ENCODE measurements around the gene COA4.
A peak's percentile ranks its signal among the peaks of the same experiment; 100 is the strongest.

The COA4 gene

GRCh38 chr11:73862986-73863385 lies 13.7 kb downstream of the COA4 start:
- DNase-seq = no peak

- no peak for DNase-seq
These were observed 16.4 kb downstream of the COA4 start for GRCh38 chr11:73860202-73860601.

GRCh38 chr11:73859671-73860070 lies 17.0 kb downstream of the COA4 start:
- DNase-seq = no peak

GRCh38 chr11:73856031-73856567 lies 20.5 kb downstream of the COA4 start:
- DNase-seq = peak; percentile 66

GRCh38 chr11:73854680-73855079 lies 22.0 kb downstream of the COA4 start:
- no peak for DNase-seq

GRCh38 chr11:73852049-73852448 lies 24.6 kb downstream of the COA4 start:
- DNase-seq = no peak

GRCh38 chr11:73851046-73851764 lies 25.4 kb downstream of the COA4 start:
- no peak for DNase-seq

- no peak for DNase-seq
These were observed 37.6 kb downstream of the COA4 start for GRCh38 chr11:73839123-73839457.

- no peak for DNase-seq
These were observed 38.1 kb downstream of the COA4 start for GRCh38 chr11:73838443-73839122.

GRCh38 chr11:73833067-73833466 lies 43.6 kb downstream of the COA4 start:
- DNase-seq = peak; percentile 18

GRCh38 chr11:73830261-73830660 lies 46.4 kb downstream of the COA4 start:
- no peak for DNase-seq

All from NCI-H187 treated with DMSO at 0.1 percent for 48 hours (cell line).